ENCODE results near the gene PSD2.

DNA sequence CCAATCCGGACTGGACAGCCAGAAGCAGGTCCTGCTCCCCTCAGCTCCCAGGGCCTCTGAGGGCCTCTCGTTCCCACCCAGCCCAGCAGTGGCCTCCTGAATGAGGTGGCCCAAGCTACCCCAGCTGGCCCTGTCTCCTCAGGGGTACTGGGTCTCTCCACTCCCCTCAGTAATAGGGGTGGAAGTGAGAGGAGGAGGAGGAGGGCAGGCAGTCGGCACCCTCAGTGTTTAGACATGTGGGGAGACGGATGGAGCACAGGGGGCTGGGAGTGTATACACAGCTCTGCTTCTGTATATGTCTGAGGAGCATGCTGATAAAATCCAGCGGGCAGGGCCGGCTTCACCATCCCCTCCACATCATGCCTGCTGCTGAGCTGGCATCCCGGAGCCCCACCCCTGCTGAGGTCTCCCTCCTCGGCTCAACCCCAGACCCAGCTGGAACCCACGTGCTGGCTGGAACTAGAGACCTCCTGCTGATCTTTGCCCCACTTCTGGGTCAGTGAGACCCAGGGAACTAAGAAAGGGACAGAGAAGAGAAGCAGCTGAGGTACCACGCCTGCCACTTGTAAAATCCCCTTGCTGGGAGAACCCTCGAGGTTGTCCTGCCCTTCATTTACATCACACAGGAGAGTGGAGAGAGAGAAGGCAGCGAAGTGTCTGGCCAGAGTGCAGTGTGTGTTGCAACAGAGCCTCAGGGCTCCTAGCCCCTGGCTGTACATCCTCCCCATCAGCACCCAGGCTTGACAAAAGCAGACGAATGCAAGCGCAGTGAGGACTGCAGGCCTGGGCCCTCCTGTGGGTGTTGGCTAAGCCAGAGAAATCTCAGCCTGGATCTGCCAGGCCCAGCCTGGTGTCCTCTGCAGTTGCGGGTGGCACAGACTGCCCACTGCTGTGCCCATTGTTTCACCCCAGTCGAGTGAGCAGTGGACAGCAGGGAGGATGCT is 77.5 kb downstream of the PSD2 start:
- no peak for TF ChIP-seq CTCF (CRISPR knock-in tag; IDR thresholded peaks at IDR 0.05)
- TF ChIP-seq ZNF780A (CRISPR knock-in tag; IDR thresholded peaks at IDR 0.05) = no peak
- no peak for TF ChIP-seq FOXA3 (CRISPR knock-in tag; IDR thresholded peaks at IDR 0.05)
- TF ChIP-seq JARID2 (CRISPR knock-in tag; IDR thresholded peaks at IDR 0.05; ENCODE audit: insufficient replicate concordance) = no peak
- TF ChIP-seq MTF2 (CRISPR knock-in tag; IDR thresholded peaks at IDR 0.05; ENCODE audit: borderline replicate concordance) = no peak

Data from HepG2 (cell line).